A549 (cell line): ENCODE measurements around the gene TMEM235.

Experiments
- BHLHE40 ChIP-seq: IDR thresholded peaks from 2 replicates; pipeline ENCODE4 v1.6.1; 2012; ENCODE audit warnings: low read depth, low read length, inconsistent platforms
- CBX8 ChIP-seq: fragments of 200-600 bp; sonication (generic); IDR thresholded peaks from 2 replicates; pipeline ENCODE4 v1.6.1; 2016
- CEBPB ChIP-seq, 2 experiments: fragments of >200 bp in 1 of 2; sonication (Bioruptor Twin) in 1 of 2; formaldehyde crosslinking in 1 of 2; IDR thresholded peaks; 2 replicates each; pipeline ENCODE4 v1.6.1; 2012 to 2016
- CHD2 ChIP-seq: fragments of 150-350 bp; IDR thresholded peaks from 2 replicates; pipeline ENCODE4 v1.6.1; 2014; ENCODE audit warnings: low read length; ENCODE audit not compliant: partially characterized antibody
- CTCF ChIP-seq: fragments of >200 bp; sonication (Bioruptor Twin); formaldehyde crosslinking; IDR thresholded peaks from 3 replicates; pipeline ENCODE4 v1.5.1; 2016
- EP300 ChIP-seq, 2 experiments: fragments of >200 bp; sonication (Bioruptor Twin); formaldehyde crosslinking; IDR thresholded peaks; 2 replicates in 1 of 2; 3 replicates in 1 of 2; pipeline ENCODE4 v1.6.1; 2016 to 2017
- KDM1A ChIP-seq: fragments of 200-600 bp; sonication (generic); IDR thresholded peaks from 2 replicates; pipeline ENCODE4 v1.6.1; 2016; ENCODE audit warnings: low read depth, mild to moderate bottlenecking
- KDM5A ChIP-seq: fragments of 200-600 bp; sonication (generic); IDR thresholded peaks from 2 replicates; pipeline ENCODE4 v1.6.1; 2016; ENCODE audit warnings: antibody characterized with exemption, mild to moderate bottlenecking
- PHF8 ChIP-seq: fragments of 200-600 bp; sonication (generic); IDR thresholded peaks from 2 replicates; pipeline ENCODE4 v1.6.1; 2016; ENCODE audit warnings: low read depth, mild to moderate bottlenecking, antibody characterized with exemption, moderate library complexity, borderline replicate concordance
- POLR2A ChIP-seq: IDR thresholded peaks from 2 replicates; pipeline ENCODE4 v1.6.1; 2012; ENCODE audit warnings: mild to moderate bottlenecking, low read length
- SMC3 ChIP-seq: fragments of >200 bp; sonication (Bioruptor Twin); formaldehyde crosslinking; IDR thresholded peaks from 3 replicates; pipeline ENCODE4 v1.6.1; 2018; ENCODE audit warnings: inconsistent platforms
- SREBF2 ChIP-seq: fragments of 450-650 bp; IDR thresholded peaks from 2 replicates; pipeline ENCODE4 v1.6.1; 2014; ENCODE audit warnings: mild to moderate bottlenecking, moderate library complexity
- ZFP36 ChIP-seq: fragments of 450-650 bp; IDR thresholded peaks from 2 replicates; pipeline ENCODE4 v1.6.1; 2014; ENCODE audit warnings: borderline replicate concordance; ENCODE audit not compliant: partially characterized antibody

GRCh38 chr17:78214016-78214705 lies 17.3 kb upstream of the TMEM235 start, which contains the start of gene BIRC5:
- TF ChIP-seq CTCF (no peak), POLR2A (peak; percentile 27; the same call in 1 of the 2 replicates), BHLHE40 (no peak), KDM5A (peak; percentile 93), SMC3 (no peak), ZFP36 (no peak), CHD2 (no peak), KDM1A (no peak), CEBPB (IDR thresholded peaks at IDR 0.05) (no peak), CBX8 (no peak), PHF8 (0 out of 2 replicates have a peak, but pooled peaks have one; percentile 58), SREBF2 (no peak), EP300 (IDR thresholded peaks at IDR 0.05) (no peak)
